ENCODE data around the gene YDJC.

DNA sequence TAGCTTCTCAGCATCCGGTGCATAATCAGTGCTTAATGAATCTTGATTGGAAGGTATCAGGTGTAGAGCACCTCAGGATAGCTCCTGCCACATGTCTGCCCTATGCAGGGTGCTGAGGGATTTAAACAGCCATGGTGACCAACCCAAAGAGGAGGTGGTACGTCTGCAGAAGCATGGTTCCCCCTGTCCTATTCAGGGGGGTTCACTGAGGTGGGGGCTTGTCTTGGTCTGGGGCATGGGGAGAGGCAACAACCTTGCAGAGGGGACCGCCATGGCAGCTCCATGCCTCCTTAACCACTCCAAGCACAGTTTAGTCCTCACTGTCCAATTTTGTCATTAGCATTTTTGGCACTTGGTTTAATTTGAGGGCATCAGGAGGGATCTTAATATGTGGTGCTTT is 37.4 kb downstream of the YDJC start:
- TF ChIP-seq EZH2 (IDR thresholded peaks at IDR 0.05; ENCODE audit: borderline replicate concordance, insufficient read depth, low read depth, low read length, poor library complexity, severe bottlenecking), result no peak
- TF ChIP-seq, protein P1, sequence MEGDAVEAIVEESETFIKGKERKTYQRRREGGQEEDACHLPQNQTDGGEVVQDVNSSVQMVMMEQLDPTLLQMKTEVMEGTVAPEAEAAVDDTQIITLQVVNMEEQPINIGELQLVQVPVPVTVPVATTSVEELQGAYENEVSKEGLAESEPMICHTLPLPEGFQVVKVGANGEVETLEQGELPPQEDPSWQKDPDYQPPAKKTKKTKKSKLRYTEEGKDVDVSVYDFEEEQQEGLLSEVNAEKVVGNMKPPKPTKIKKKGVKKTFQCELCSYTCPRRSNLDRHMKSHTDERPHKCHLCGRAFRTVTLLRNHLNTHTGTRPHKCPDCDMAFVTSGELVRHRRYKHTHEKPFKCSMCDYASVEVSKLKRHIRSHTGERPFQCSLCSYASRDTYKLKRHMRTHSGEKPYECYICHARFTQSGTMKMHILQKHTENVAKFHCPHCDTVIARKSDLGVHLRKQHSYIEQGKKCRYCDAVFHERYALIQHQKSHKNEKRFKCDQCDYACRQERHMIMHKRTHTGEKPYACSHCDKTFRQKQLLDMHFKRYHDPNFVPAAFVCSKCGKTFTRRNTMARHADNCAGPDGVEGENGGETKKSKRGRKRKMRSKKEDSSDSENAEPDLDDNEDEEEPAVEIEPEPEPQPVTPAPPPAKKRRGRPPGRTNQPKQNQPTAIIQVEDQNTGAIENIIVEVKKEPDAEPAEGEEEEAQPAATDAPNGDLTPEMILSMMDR (IDR thresholded peaks at IDR 0.05), result no peak
